IMR-90 (cell line): Measurements from ENCODE around the gene DRD3. TPM values are rescaled to one million over a fixed set of nuclear protein-coding genes. Genes with fewer than 3 reads are reported as not detected.

Source experiments
- ATAC-seq: fragments of 200-7000 bp; cut with Tn5 transposase; 2 replicates; pipeline ENCODE4 v1.9.1; 2020; ENCODE audit warnings: low read depth, mild to moderate bottlenecking, moderate library complexity
- BruUV-seq: library from RNA; stranded (reverse); fragments of 400-500 nt; replicated peaks from 2 replicates; lab custom pipeline; 2021; lab: Mats Ljungman, UMichigan
- CTCF ChIA-PET: fragments of 300-600 bp; formaldehyde crosslinking; extraction: SDS; loops from one replicate; lab custom pipeline; 2021; ENCODE audit warnings: antibody characterized with exemption; lab: Yijun Ruan, JAX
- POLR2A ChIA-PET: fragments of 300-600 bp; sonication (Branson Sonifier 250); formaldehyde crosslinking; loops from one replicate; lab custom pipeline; 2022; ENCODE audit warnings: antibody characterized with exemption; ENCODE audit not compliant: unreplicated experiment; lab: Charles Lee
- DNase-seq: peaks from one replicate; pipeline ENCODE4 v3.0.0; 2013
- H2AFZ ChIP-seq: replicated peaks from 2 replicates; pipeline ENCODE3; 2013; ENCODE audit warnings: low read length, mild to moderate bottlenecking; ENCODE audit not compliant: poor library complexity
- H2AK5ac ChIP-seq: 2 replicates; pipeline ENCODE4 v1.6.1; 2013; ENCODE audit warnings: low read depth, low read length, inconsistent platforms
- H2AK9ac ChIP-seq: replicated peaks from 2 replicates; pipeline ENCODE3; 2013; ENCODE audit warnings: mild to moderate bottlenecking, low read depth, low read length, moderate library complexity; ENCODE audit not compliant: poor library complexity
- H2BK120ac ChIP-seq: 2 replicates; pipeline ENCODE4 v1.6.1; 2013; ENCODE audit warnings: low read depth, low read length, inconsistent platforms
- H2BK15ac ChIP-seq: 3 replicates; pipeline ENCODE4 v1.6.1; 2013; ENCODE audit warnings: low read depth, low read length, inconsistent platforms
- H2BK20ac ChIP-seq: 2 replicates; pipeline ENCODE4 v1.6.1; 2013; ENCODE audit warnings: low read depth, mild to moderate bottlenecking, inconsistent platforms, low read length, moderate library complexity
- H2BK5ac ChIP-seq: 2 replicates; pipeline ENCODE4 v1.6.1; 2013; ENCODE audit warnings: mild to moderate bottlenecking, low read depth, low read length, inconsistent platforms; ENCODE audit not compliant: poor library complexity, severe bottlenecking
- H3K14ac ChIP-seq: replicated peaks from 2 replicates; pipeline ENCODE4 v1.6.1; 2013; ENCODE audit warnings: low read depth, low read length, inconsistent platforms
- H3K18ac ChIP-seq: 2 replicates; pipeline ENCODE4 v1.6.1; 2013; ENCODE audit warnings: low read depth, low read length, control low read depth
- H3K23ac ChIP-seq: 2 replicates; pipeline ENCODE4 v1.6.1; 2013; ENCODE audit warnings: low read depth, low read length, inconsistent platforms
- H3K27ac ChIP-seq: 2 replicates; pipeline ENCODE4 v1.5.1; 2013; ENCODE audit warnings: mild to moderate bottlenecking, control low read depth, low read length; ENCODE audit not compliant: insufficient read depth
- H3K27me3 ChIP-seq: 2 replicates; pipeline ENCODE4 v1.6.1; 2013; ENCODE audit warnings: low read length; ENCODE audit not compliant: control insufficient read depth, insufficient read depth
- H3K36me3 ChIP-seq: 2 replicates; pipeline ENCODE4 v1.6.1; 2013; ENCODE audit warnings: low read length, mixed read lengths; ENCODE audit not compliant: control insufficient read depth, insufficient read depth
- H3K4ac ChIP-seq: 2 replicates; pipeline ENCODE4 v1.6.1; 2013; ENCODE audit warnings: low read depth, low read length, inconsistent platforms
- H3K4me1 ChIP-seq: 2 replicates; pipeline ENCODE4 v1.6.1; 2013; ENCODE audit warnings: low read length, mixed read lengths; ENCODE audit not compliant: control insufficient read depth, insufficient read depth
- H3K4me2 ChIP-seq: 2 replicates; pipeline ENCODE4 v1.6.1; 2013; ENCODE audit warnings: low read depth, mild to moderate bottlenecking, control low read depth, low read length, moderate library complexity
- H3K4me3 ChIP-seq: 2 replicates; pipeline ENCODE4 v1.5.1; 2013; ENCODE audit warnings: low read depth, mild to moderate bottlenecking, control low read depth, low read length, moderate library complexity; ENCODE audit not compliant: insufficient read depth
- H3K56ac ChIP-seq: 2 replicates; pipeline ENCODE4 v1.6.1; 2013; ENCODE audit warnings: low read length, inconsistent platforms; ENCODE audit not compliant: insufficient read depth; ENCODE audit errors: extremely low read depth
- H3K79me1 ChIP-seq, 2 experiments: 2 replicates each; pipeline ENCODE4 v1.6.1; 2013; ENCODE audit warnings: low read length in 2 of 2, inconsistent platforms in 1 of 2, low read depth in 1 of 2
- H3K9ac ChIP-seq: 2 replicates; pipeline ENCODE4 v1.6.1; 2013; ENCODE audit warnings: low read depth, low read length, control low read depth
- H3K9me1 ChIP-seq: 2 replicates; pipeline ENCODE4 v1.6.1; 2013; ENCODE audit warnings: low read length, inconsistent platforms; ENCODE audit not compliant: insufficient read depth
- H3K9me3 ChIP-seq: 2 replicates; pipeline ENCODE4 v1.6.1; 2013; ENCODE audit warnings: low read length; ENCODE audit not compliant: control insufficient read depth, insufficient read depth
- H4K20me1 ChIP-seq: 2 replicates; pipeline ENCODE4 v1.6.1; 2013; ENCODE audit warnings: low read length, inconsistent platforms; ENCODE audit not compliant: insufficient read depth
- H4K5ac ChIP-seq: 2 replicates; pipeline ENCODE4 v1.6.1; 2013; ENCODE audit warnings: mild to moderate bottlenecking, low read depth, low read length, control low read depth
- H4K8ac ChIP-seq, 2 experiments: 2 replicates each; pipeline ENCODE4 v1.6.1; 2013; ENCODE audit warnings: low read depth in 2 of 2, low read length in 2 of 2, control low read depth in 1 of 2, inconsistent platforms in 1 of 2
- H4K91ac ChIP-seq: 2 replicates; pipeline ENCODE4 v1.6.1; 2013; ENCODE audit warnings: low read depth, low read length, inconsistent platforms; ENCODE audit not compliant: insufficient read depth
- MAZ ChIP-seq: IDR thresholded peaks from 2 replicates; pipeline ENCODE4 v1.6.1; 2012; ENCODE audit warnings: low read depth, mild to moderate bottlenecking, low read length, improper control_type of control experiment, moderate library complexity, borderline replicate concordance
- NFE2L2 ChIP-seq: fragments of 150-350 bp; IDR thresholded peaks from 2 replicates; pipeline ENCODE4 v1.6.1; 2016; ENCODE audit warnings: low read depth, mild to moderate bottlenecking, low read length
- WGBS, 2 experiments: methylation state at CpG; one replicate each; pipeline versions ENCODE4 v1.1.5 to v1.1.7; 2013; ENCODE audit warnings: missing lambda C conversion rate in 2 of 2; ENCODE audit not compliant: insufficient read length in 1 of 2; ENCODE audit errors: extremely low coverage in 2 of 2; 5-methylcytosine and 5-hydroxymethylcytosine counted together
- dilution Hi-C: fragments of 300-500 bp; cut with HindIII; formaldehyde crosslinking; loops from one replicate; pipeline ENCODE4 v1.14.3; 2018; ENCODE audit warnings: low sequenced_read_pairs; ENCODE audit not compliant: unreplicated experiment
- in situ Hi-C: fragments of 300-500 bp; cut with MboI; formaldehyde crosslinking; loops from 3 replicates; pipeline ENCODE4 v1.14.3; 2019; ENCODE audit warnings: low sequenced_read_pairs, inconsistent platforms, mixed read lengths
- intact Hi-C: fragments of 100-400 bp; cut with micrococcal nuclease; formaldehyde crosslinking; loops from 2 replicates; pipeline ENCODE4 v1.10.0; 2022
- polyA plus RNA-seq, 3 experiments: library from polyadenylated mRNA; depleted of rRNA; stranded (reverse); fragments of >200 nt; gene quantifications; 2 replicates each; pipeline ENCODE4 v1.2.3, GENCODE V29; 2012; ENCODE audit warnings: low replicate concordance in 1 of 3
- total RNA-seq: library from RNA; depleted of rRNA; stranded (reverse); fragments of >200 nt; gene quantifications from 2 replicates; pipeline ENCODE4 v1.2.3, GENCODE V29; 2012
- TF ChIP-seq, protein P1 (sequence below): fragments of 150-350 bp; IDR thresholded peaks from 2 replicates; pipeline ENCODE4 v1.6.1; 2016; ENCODE audit warnings: low read depth, mild to moderate bottlenecking, low read length, moderate library complexity, borderline replicate concordance

The DRD3 gene
- total and polyA plus RNA-seq, 2 of the 4 experiments (the other 2 are of a cell fraction): not detected

DNA sequence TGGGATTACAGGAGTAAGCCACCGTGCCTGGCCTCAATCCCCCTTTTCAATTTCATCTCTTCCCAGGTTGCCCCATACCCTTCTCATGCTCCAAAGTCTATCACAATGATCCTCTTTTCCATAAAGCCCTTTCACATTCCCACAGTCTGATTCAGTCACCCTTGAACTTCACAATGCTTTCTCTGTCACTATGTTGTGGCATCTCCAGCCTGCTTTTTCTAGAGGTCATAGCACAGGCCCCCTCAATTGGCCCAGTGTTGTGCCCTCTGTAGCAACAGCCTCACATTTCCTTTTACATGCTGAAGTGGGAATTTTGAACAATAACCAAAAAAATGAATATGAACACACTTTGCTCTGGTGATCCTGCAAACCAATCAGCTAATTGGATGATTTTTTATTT, 21.5 kb downstream of the DRD3 start:
- Histone ChIP-seq H4K5ac (no peak overlapping the region), H3K27me3 (peaks cover 11% of the 10 kb centered on the region), H3K79me1 (no peaks in the 10 kb centered on the region), H4K20me1 (no peaks in the 10 kb centered on the region), H3K27ac (no peak overlapping the region), H4K91ac (no peak overlapping the region), H3K36me3 (no peaks in the 10 kb centered on the region), H3K4me3 (no peak overlapping the region), H2BK5ac (no peak overlapping the region), H2AK5ac (no peak overlapping the region), H2BK15ac (no peak overlapping the region), H3K4me2 (no peak overlapping the region), H2BK20ac (no peak overlapping the region), H2BK120ac (no peak overlapping the region), H4K8ac (no peak overlapping the region), H3K23ac (no peak overlapping the region), H3K18ac (no peak overlapping the region), H3K9me1 (no peaks in the 10 kb centered on the region), H3K14ac (no peak overlapping the region), H3K4ac (no peak overlapping the region), H3K56ac (no peak overlapping the region), H2AK9ac (no peak overlapping the region), H2AFZ (no peak overlapping the region), H3K9ac (no peak overlapping the region), H3K4me1 (no peaks in the 10 kb centered on the region), H3K9me3 (no peaks in the 10 kb centered on the region)
- ATAC-seq (no peak), DNase-seq (no peak)
- ChIA-PET CTCF (no interaction called here), POLR2A (no interaction called here)
- in situ Hi-C loops (loop anchor here (10.0 kb wide), 1 partner anchor 423 kb away; no protein-coding TSS in a partner anchor), dilution Hi-C loops (no loop called here), intact Hi-C loops (loop anchor here (10.0 kb wide), 1 partner anchor 177 kb away; no protein-coding TSS in a partner anchor)
- TF ChIP-seq NFE2L2 (no peak), MAZ (no peak)
- TF ChIP-seq, protein P1, sequence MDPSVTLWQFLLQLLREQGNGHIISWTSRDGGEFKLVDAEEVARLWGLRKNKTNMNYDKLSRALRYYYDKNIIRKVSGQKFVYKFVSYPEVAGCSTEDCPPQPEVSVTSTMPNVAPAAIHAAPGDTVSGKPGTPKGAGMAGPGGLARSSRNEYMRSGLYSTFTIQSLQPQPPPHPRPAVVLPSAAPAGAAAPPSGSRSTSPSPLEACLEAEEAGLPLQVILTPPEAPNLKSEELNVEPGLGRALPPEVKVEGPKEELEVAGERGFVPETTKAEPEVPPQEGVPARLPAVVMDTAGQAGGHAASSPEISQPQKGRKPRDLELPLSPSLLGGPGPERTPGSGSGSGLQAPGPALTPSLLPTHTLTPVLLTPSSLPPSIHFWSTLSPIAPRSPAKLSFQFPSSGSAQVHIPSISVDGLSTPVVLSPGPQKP: no peak
- BruUV-seq: no TSS peak
- WGBS, 2 experiments: no CpG with 5 or more reads among the region's 1 CpG
